Measurements from ENCODE around the gene STK16. TPM values are rescaled to one million over a fixed set of nuclear protein-coding genes. Genes with fewer than 3 reads are reported as not detected.

The STK16 gene
- total RNA-seq, 1 experiment from 2014 or later = 22.0 TPM

- Histone ChIP-seq H3K4me1 (ENCODE audit: insufficient read depth, low read length, poor library complexity, severe bottlenecking) (peaks cover 12% of the 10 kb centered on the region), H3K36me3 (ENCODE audit: insufficient read depth, low read length, poor library complexity, severe bottlenecking) (no peaks in the 10 kb centered on the region), H3K27me3 (replicated peaks; ENCODE audit: insufficient read depth, low read depth, low read length, poor library complexity) (no peaks in the 10 kb centered on the region), H3K9me3 (ENCODE audit: low read depth, low read length, poor library complexity, severe bottlenecking) (no peaks in the 10 kb centered on the region), H3K27ac (ENCODE audit: low read depth, low read length, poor library complexity, severe bottlenecking) (no peak overlapping the region), H3K4me3 (ENCODE audit: low read depth, low read length, poor library complexity, severe bottlenecking) (no peak overlapping the region)
- ChIA-PET POLR2A (ENCODE audit: low non-redundant PET) (no interaction called here), CTCF (no interaction called here)
- no peak for DNase-seq (ENCODE audit: low spot score)
- intact Hi-C loops (cut with micrococcal nuclease; ENCODE audit: unreplicated experiment) = no loop called here
- no TSS peak for BruUV-seq (replicated peaks)
- TF ChIP-seq EZH2 (IDR thresholded peaks at IDR 0.05; ENCODE audit: borderline replicate concordance, low read depth, low read length, poor library complexity, severe bottlenecking) (no peak), CTCF (conservative IDR thresholded peaks at IDR 0.05; ENCODE audit: low read depth, low read length) (no peak)
These were observed 28.7 kb downstream of the STK16 start for GRCh38 chr2:219273937-219274336.

GRCh38 chr2:219274361-219274921 lies 29.2 kb downstream of the STK16 start:
- Histone ChIP-seq H3K9me3 (ENCODE audit: low read depth, low read length, poor library complexity, severe bottlenecking) (no peaks in the 10 kb centered on the region), H3K27ac (ENCODE audit: low read depth, low read length, poor library complexity, severe bottlenecking) (no peak overlapping the region), H3K4me3 (ENCODE audit: low read depth, low read length, poor library complexity, severe bottlenecking) (no peak overlapping the region), H3K27me3 (replicated peaks; ENCODE audit: insufficient read depth, low read depth, low read length, poor library complexity) (no peaks in the 10 kb centered on the region), H3K36me3 (ENCODE audit: insufficient read depth, low read length, poor library complexity, severe bottlenecking) (no peaks in the 10 kb centered on the region), H3K4me1 (ENCODE audit: insufficient read depth, low read length, poor library complexity, severe bottlenecking) (peaks cover 13% of the 10 kb centered on the region)
- intact Hi-C loops (cut with micrococcal nuclease; ENCODE audit: unreplicated experiment) = no loop called here
- ChIA-PET CTCF (no interaction called here), POLR2A (ENCODE audit: low non-redundant PET) (no interaction called here)
- TF ChIP-seq EZH2 (IDR thresholded peaks at IDR 0.05; ENCODE audit: borderline replicate concordance, low read depth, low read length, poor library complexity, severe bottlenecking) (no peak), CTCF (conservative IDR thresholded peaks at IDR 0.05; ENCODE audit: low read depth, low read length) (no peak)
- peak; percentile 35 for DNase-seq (ENCODE audit: low spot score)
- no TSS peak for BruUV-seq (replicated peaks)

GRCh38 chr2:219277703-219278654 lies 32.7 kb downstream of the STK16 start:
- peak overlapping the region; percentile 90 for H3K27ac ChIP-seq (ENCODE audit: low read depth, low read length, poor library complexity, severe bottlenecking)
- peaks cover 20% of the 10 kb centered on the region for H3K4me1 ChIP-seq (ENCODE audit: insufficient read depth, low read length, poor library complexity, severe bottlenecking)
- no peaks in the 10 kb centered on the region for H3K9me3 ChIP-seq (ENCODE audit: low read depth, low read length, poor library complexity, severe bottlenecking)
- BruUV-seq (replicated peaks) = no TSS peak
- peak; percentile 98 for TF ChIP-seq CTCF (conservative IDR thresholded peaks at IDR 0.05; ENCODE audit: low read depth, low read length)
- TF ChIP-seq EZH2 (IDR thresholded peaks at IDR 0.05; ENCODE audit: borderline replicate concordance, low read depth, low read length, poor library complexity, severe bottlenecking) = no peak
- no peak overlapping the region for H3K4me3 ChIP-seq (ENCODE audit: low read depth, low read length, poor library complexity, severe bottlenecking)
- DNase-seq (ENCODE audit: low spot score) = peak; percentile 85
- ChIA-PET POLR2A (ENCODE audit: low non-redundant PET) (interaction anchor here (0.6 kb wide), 1 partner anchor 107 kb away, joined by 3 read pairs; no protein-coding TSS in a partner anchor), CTCF (interaction anchor here (0.9 to 3.4 kb wide), 6 partner anchors 17 to 252 kb away, joined by 3 to 22 read pairs (median 6); partner anchors contain the start of genes DNPEP and TUBA4B)
- no peaks in the 10 kb centered on the region for H3K27me3 ChIP-seq (replicated peaks; ENCODE audit: insufficient read depth, low read depth, low read length, poor library complexity)
- H3K36me3 ChIP-seq (ENCODE audit: insufficient read depth, low read length, poor library complexity, severe bottlenecking) = no peaks in the 10 kb centered on the region
- intact Hi-C loops (cut with micrococcal nuclease; ENCODE audit: unreplicated experiment) = loop anchor here (5.0 kb wide), 1 partner anchor 116 kb away; the partner anchor contains the start of gene NHEJ1

All from A673 (cell line).